PC-9 (cell line): ENCODE results near the gene SSH3. TPM values are rescaled to one million over a fixed set of nuclear protein-coding genes. Genes with fewer than 3 reads are reported as not detected.

Experiments
- BruUV-seq: library from RNA; stranded (reverse); fragments of 400-500 nt; replicated peaks from 2 replicates; lab custom pipeline; 2021; lab: Mats Ljungman, UMichigan
- CTCF ChIA-PET: fragments of 300-600 bp; sonication (Branson Sonifier 250); formaldehyde crosslinking; loops from one replicate; lab custom pipeline; 2022; ENCODE audit warnings: antibody characterized with exemption; lab: Charles Lee
- POLR2A ChIA-PET: fragments of 300-600 bp; sonication (Branson Sonifier 250); formaldehyde crosslinking; loops from one replicate; lab custom pipeline; 2022; ENCODE audit warnings: antibody characterized with exemption; ENCODE audit not compliant: unreplicated experiment; lab: Charles Lee
- DNase-seq, 2 experiments: peaks; one replicate each; pipeline versions ENCODE4 v3.0.0 to v3.0.0-alpha.2; 2015 to 2022; ENCODE audit warnings: mixed read lengths in 1 of 2
- H2AFZ ChIP-seq: fragments of 200-600 bp; sonication (generic); 2 replicates; pipeline ENCODE4 v1.8.1; 2017; ENCODE audit warnings: antibody characterized with exemption
- H3F3A ChIP-seq: fragments of 200-600 bp; sonication (generic); 2 replicates; pipeline ENCODE4 v1.8.1; 2017; ENCODE audit warnings: antibody characterized with exemption, mild to moderate bottlenecking, low read depth; ENCODE audit not compliant: insufficient read depth
- H3K27ac ChIP-seq: fragments of 200-600 bp; sonication (generic); 2 replicates; pipeline ENCODE4 v1.6.1; 2016; ENCODE audit warnings: mixed run types
- H3K27me3 ChIP-seq: fragments of 200-600 bp; sonication (generic); 2 replicates; pipeline ENCODE4 v1.6.1; 2016; ENCODE audit warnings: low read depth, mixed run types; ENCODE audit not compliant: insufficient read depth
- H3K36me3 ChIP-seq: fragments of 200-600 bp; sonication (generic); 2 replicates; pipeline ENCODE4 v1.6.1; 2016; ENCODE audit warnings: low read depth, mixed run types
- H3K4me1 ChIP-seq: fragments of 200-600 bp; sonication (generic); replicated peaks from 2 replicates; pipeline ENCODE4 v1.6.1; 2016; ENCODE audit warnings: mixed run types; ENCODE audit not compliant: insufficient read depth
- H3K4me2 ChIP-seq: fragments of 200-600 bp; sonication (generic); 2 replicates; pipeline ENCODE4 v1.6.1; 2017; ENCODE audit warnings: mixed run types
- H3K4me3 ChIP-seq: fragments of 200-600 bp; sonication (generic); 2 replicates; pipeline ENCODE4 v1.6.1; 2016; ENCODE audit warnings: mixed run types
- H3K79me2 ChIP-seq: fragments of 200-600 bp; sonication (generic); 2 replicates; pipeline ENCODE4 v1.6.1; 2017; ENCODE audit warnings: low read depth, mixed run types
- H3K9me2 ChIP-seq: fragments of 200-600 bp; sonication (generic); 2 replicates; pipeline ENCODE4 v1.8.1; 2017; ENCODE audit warnings: mild to moderate bottlenecking; ENCODE audit not compliant: insufficient read depth
- H3K9me3 ChIP-seq: fragments of 200-600 bp; sonication (generic); 2 replicates; pipeline ENCODE4 v1.8.1; 2016; ENCODE audit warnings: low read depth; ENCODE audit not compliant: insufficient read depth
- H4K20me1 ChIP-seq: fragments of 200-600 bp; sonication (generic); 2 replicates; pipeline ENCODE4 v1.8.1; 2017; ENCODE audit not compliant: insufficient read depth
- CTCF ChIP-seq: fragments of 200-600 bp; sonication (generic); conservative IDR thresholded peaks from 2 replicates; pipeline ENCODE4 v1.6.1; 2017; ENCODE audit warnings: mixed run types, antibody characterized with exemption, mild to moderate bottlenecking, moderate library complexity
- EZH2 ChIP-seq: fragments of 200-600 bp; sonication (generic); IDR thresholded peaks from 2 replicates; pipeline ENCODE4 v1.8.0; 2017; ENCODE audit warnings: antibody characterized with exemption, low read depth
- intact Hi-C: fragments of 100-400 bp; cut with micrococcal nuclease; formaldehyde crosslinking; loops from one replicate; pipeline ENCODE4 v1.10.0; 2022; ENCODE audit not compliant: unreplicated experiment
- total RNA-seq: library from RNA; stranded (reverse); gene quantifications from 2 replicates; pipeline ENCODE4 v1.2.3, GENCODE V29; 2021

Gene SSH3
- total RNA-seq, 1 experiment from 2014 or later: 124 TPM

- H2AFZ ChIP-seq: peak overlapping the region; percentile 71
- no peaks in the 10 kb centered on the region for H4K20me1 ChIP-seq
- no peaks in the 10 kb centered on the region for H3K27me3 ChIP-seq
- peaks cover 27% of the 10 kb centered on the region for H3K79me2 ChIP-seq
- peak; percentile 59 to 78 for DNase-seq
- peak overlapping the region; percentile 97 for H3K4me2 ChIP-seq
- peak overlapping the region; percentile 90 for H3K4me3 ChIP-seq
- ChIA-PET POLR2A (interaction anchor here (0.6 to 1.8 kb wide), 4 partner anchors 9 to 18 kb away, joined by 3 to 13 read pairs (median 7); no protein-coding TSS in a partner anchor), CTCF (interaction anchor here (1.6 kb wide), 1 partner anchor 14 kb away, joined by 11 read pairs; no protein-coding TSS in a partner anchor)
- peak overlapping the region; percentile 68 for H3K27ac ChIP-seq
- H3F3A ChIP-seq: peaks cover 26% of the 10 kb centered on the region
- H3K9me2 ChIP-seq: no peaks in the 10 kb centered on the region
- peaks cover 4% of the 10 kb centered on the region for H3K36me3 ChIP-seq
- H3K4me1 ChIP-seq: peaks cover 29% of the 10 kb centered on the region
- no peaks in the 10 kb centered on the region for H3K9me3 ChIP-seq
- intact Hi-C loops: loop anchor here (1.0 to 2.0 kb wide), 2 partner anchors 8 to 15 kb away; partner anchors contain the start of gene ANKRD13D
- BruUV-seq: TSS peak; percentile 55
- TF ChIP-seq EZH2 (no peak), CTCF (no peak)
These were observed 593 bp downstream of the SSH3 start for GRCh38 chr11:67303835-67304411.

GRCh38 chr11:67304511-67305113, 1.3 kb downstream of the SSH3 start:
- Histone ChIP-seq H3K36me3 (peaks cover 8% of the 10 kb centered on the region), H3K27ac (no peak overlapping the region), H3F3A (peaks cover 32% of the 10 kb centered on the region), H3K9me2 (no peaks in the 10 kb centered on the region), H2AFZ (peak overlapping the region; percentile 71; the same call in 1 of the 2 replicates), H3K27me3 (no peaks in the 10 kb centered on the region), H3K4me1 (peaks cover 29% of the 10 kb centered on the region), H3K4me2 (peak overlapping the region; percentile 97), H3K79me2 (peaks cover 27% of the 10 kb centered on the region), H3K4me3 (peak overlapping the region; percentile 90), H3K9me3 (no peaks in the 10 kb centered on the region), H4K20me1 (no peaks in the 10 kb centered on the region)
- intact Hi-C loops: no loop called here
- POLR2A ChIA-PET: interaction anchor here (0.6 to 1.8 kb wide), 2 partner anchors 13 to 17 kb away, joined by 5 to 9 read pairs; no protein-coding TSS in a partner anchor
- no TSS peak for BruUV-seq
- DNase-seq: no peak
- TF ChIP-seq EZH2: no peak
- TF ChIP-seq CTCF: no peak
- CTCF ChIA-PET: interaction anchor here (0.5 to 0.6 kb wide), 2 partner anchors 84 to 268 kb away, joined by 3 to 5 read pairs; no protein-coding TSS in a partner anchor

GRCh38 chr11:67306769-67307544, 3.6 kb downstream of the SSH3 start:
- BruUV-seq: no TSS peak
- Histone ChIP-seq H2AFZ (no peak overlapping the region), H3K9me2 (no peaks in the 10 kb centered on the region), H4K20me1 (no peaks in the 10 kb centered on the region), H3K9me3 (no peaks in the 10 kb centered on the region), H3K4me3 (no peak overlapping the region), H3K79me2 (peaks cover 27% of the 10 kb centered on the region), H3K27ac (no peak overlapping the region), H3K4me1 (peaks cover 43% of the 10 kb centered on the region), H3K36me3 (peaks cover 5% of the 10 kb centered on the region; the same call in 1 of the 2 replicates), H3F3A (peaks cover 45% of the 10 kb centered on the region), H3K27me3 (no peaks in the 10 kb centered on the region), H3K4me2 (no peak overlapping the region)
- intact Hi-C loops: no loop called here
- CTCF ChIA-PET: no interaction called here
- no peak for DNase-seq
- POLR2A ChIA-PET: no interaction called here
- TF ChIP-seq EZH2: no peak
